HepG2 (cell line): Measurements from ENCODE around the gene SMARCE1. TPM values are rescaled to one million over a fixed set of nuclear protein-coding genes. Genes with fewer than 3 reads are reported as not detected.

Experiments
- ATAC-seq: fragments of 200-7000 bp; cut with Tn5 transposase; 3 replicates; pipeline ENCODE4 v1.9.1; 2020; ENCODE audit warnings: mild to moderate bottlenecking, moderate library complexity
- BruUV-seq: library from RNA; stranded (reverse); fragments of 400-500 nt; replicated peaks from 2 replicates; lab custom pipeline; 2021; lab: Mats Ljungman, UMichigan
- CTCF ChIA-PET: fragments of 300-600 bp; formaldehyde crosslinking; extraction: SDS; loops from one replicate; lab custom pipeline; 2021; ENCODE audit warnings: low total read pairs, inconsistent platforms, low intra/inter-chr PET ratio; lab: Yijun Ruan, JAX
- POLR2A ChIA-PET: fragments of 350-600 bp; sonication (Branson Sonifier 250); formaldehyde crosslinking; loops from one replicate; lab custom pipeline; 2020; ENCODE audit warnings: antibody characterized with exemption, inconsistent platforms; lab: Yijun Ruan, JAX
- DNase-seq: peaks from one replicate; pipeline ENCODE4 v3.0.0-alpha.2; 2015; ENCODE audit warnings: low spot score
- FAIRE-seq: peaks from 3 replicates; lab custom pipeline; 2011; peaks lifted over from hg19 to GRCh38; lab: Jason Lieb, UNC
- H2AFZ ChIP-seq: one replicate; pipeline ENCODE4 v1.6.1; 2011; ENCODE audit warnings: low read length, inconsistent platforms
- H3K27ac ChIP-seq: fragments of 300-600 bp; 3 replicates; pipeline ENCODE4 v1.8.0; 2011; ENCODE audit warnings: mixed run types, mild to moderate bottlenecking, mixed read lengths, low read length, inconsistent platforms; ENCODE audit not compliant: insufficient read depth; ENCODE audit errors: extremely low read length
- H3K27me3 ChIP-seq, 2 experiments: fragments of 200-600 bp in 1 of 2; 2 replicates in 1 of 2; 3 replicates in 1 of 2; pipeline versions ENCODE4 v1.6.0 to v1.8.0; 2011; ENCODE audit warnings: low read length in 2 of 2, mild to moderate bottlenecking in 2 of 2, moderate library complexity in 2 of 2, inconsistent platforms in 1 of 2; ENCODE audit not compliant: insufficient read depth in 2 of 2, control insufficient read depth in 1 of 2
- H3K36me3 ChIP-seq, 2 experiments: fragments of 200-600 bp in 1 of 2; replicated peaks in 1 of 2; 2 replicates in 1 of 2; 3 replicates in 1 of 2; pipeline versions ENCODE4 v1.5.1 to v1.8.0; 2011; ENCODE audit warnings: low read length in 2 of 2, inconsistent platforms in 1 of 2; ENCODE audit not compliant: insufficient read depth in 2 of 2, control insufficient read depth in 1 of 2
- H3K4me1 ChIP-seq: 2 replicates; pipeline ENCODE4 v1.5.1; 2012; ENCODE audit warnings: low read length, inconsistent platforms; ENCODE audit not compliant: insufficient read depth
- H3K4me2 ChIP-seq: 2 replicates; pipeline ENCODE4 v1.6.0; 2011; ENCODE audit warnings: low read depth, low read length, inconsistent platforms
- H3K4me3 ChIP-seq, 3 experiments: fragments of 200-600 bp in 1 of 3; sonication (generic), shearing (Covaris generic) in 1 of 3; replicated peaks in 1 of 3; 2 replicates each; pipeline ENCODE4 v1.5.1; 2011 to 2016; ENCODE audit warnings: low read length in 3 of 3, inconsistent platforms in 2 of 3, low read depth in 2 of 3, mild to moderate bottlenecking in 2 of 3, control low read depth in 1 of 3, mixed read lengths in 1 of 3; ENCODE audit not compliant: insufficient read depth in 1 of 3
- H3K79me2 ChIP-seq: one replicate; pipeline ENCODE4 v1.6.1; 2011; ENCODE audit warnings: low read length, inconsistent platforms; ENCODE audit not compliant: insufficient read depth
- H3K9ac ChIP-seq: 2 replicates; pipeline ENCODE4 v1.6.0; 2011; ENCODE audit warnings: mild to moderate bottlenecking, low read depth, low read length, inconsistent platforms; ENCODE audit not compliant: insufficient read depth
- H3K9me3 ChIP-seq: 2 replicates; pipeline ENCODE4 v1.5.1; 2012; ENCODE audit warnings: mild to moderate bottlenecking, low read length
- H4K20me1 ChIP-seq: 2 replicates; pipeline ENCODE4 v1.6.0; 2011; ENCODE audit warnings: inconsistent platforms, mild to moderate bottlenecking, low read length, moderate library complexity; ENCODE audit not compliant: insufficient read depth
- ATAD3A ChIP-seq: sonication (generic); formaldehyde crosslinking; IDR thresholded peaks from 2 replicates; pipeline ENCODE4 v1.4.0; 2020; ENCODE audit warnings: missing genetic modification reagents
- ATF3 ChIP-seq: sonication (generic); formaldehyde crosslinking; IDR thresholded peaks from 2 replicates; pipeline ENCODE4 v1.4.0; 2020; ENCODE audit warnings: missing genetic modification reagents
- CEBPZ ChIP-seq: IDR thresholded peaks from 2 replicates; pipeline ENCODE4 v1.6.1; 2012; ENCODE audit warnings: low read length, improper control_type of control experiment
- ELF1 ChIP-seq: sonication (generic); formaldehyde crosslinking; IDR thresholded peaks from 2 replicates; pipeline ENCODE4 v1.4.0; 2020; ENCODE audit warnings: missing genetic modification reagents
- ISL2 ChIP-seq: sonication (generic); formaldehyde crosslinking; IDR thresholded peaks from 2 replicates; pipeline ENCODE4 v1.5.0; 2020; ENCODE audit warnings: missing genetic modification reagents
- KLF15 ChIP-seq: sonication (generic); formaldehyde crosslinking; IDR thresholded peaks from 2 replicates; pipeline ENCODE4 v1.8.1; 2023; ENCODE audit warnings: borderline replicate concordance, mild to moderate bottlenecking, inconsistent platforms, missing genetic modification reagents, mixed read lengths
- KMT2A ChIP-seq: sonication (generic); formaldehyde crosslinking; IDR thresholded peaks from 2 replicates; pipeline ENCODE4 v1.4.0; 2020; ENCODE audit warnings: missing genetic modification reagents
- MXD4 ChIP-seq: IDR thresholded peaks from 2 replicates; pipeline ENCODE4 v1.6.1; 2016; ENCODE audit warnings: mild to moderate bottlenecking, missing biosample characterization, missing genetic modification reagents
- MYNN ChIP-seq: sonication (generic); formaldehyde crosslinking; IDR thresholded peaks from 2 replicates; pipeline ENCODE4 v1.4.0; 2020; ENCODE audit warnings: mild to moderate bottlenecking, low read depth, missing genetic modification reagents
- NFKBIZ ChIP-seq: IDR thresholded peaks from 2 replicates; pipeline ENCODE4 v1.6.1; 2018; ENCODE audit warnings: missing genetic modification reagents, missing compliant biosample characterization
- NFYB ChIP-seq: sonication (generic); formaldehyde crosslinking; IDR thresholded peaks from 2 replicates; pipeline ENCODE4 v1.4.0; 2020; ENCODE audit warnings: missing genetic modification reagents
- PHB2 ChIP-seq: fragments of 450-650 bp; IDR thresholded peaks from 2 replicates; pipeline ENCODE4 v1.6.1; 2018; ENCODE audit not compliant: partially characterized antibody
- RNF2 ChIP-seq: fragments of 450-650 bp; conservative IDR thresholded peaks from 2 replicates; pipeline ENCODE4 v1.6.1; 2016; ENCODE audit warnings: low read depth
- STAG1 ChIP-seq: sonication (generic); formaldehyde crosslinking; IDR thresholded peaks from 2 replicates; pipeline ENCODE4 v1.4.0; 2020; ENCODE audit warnings: missing genetic modification reagents
- ZBTB2 ChIP-seq: sonication (generic); formaldehyde crosslinking; IDR thresholded peaks from 2 replicates; pipeline ENCODE4 v1.8.0; 2022; ENCODE audit warnings: low read depth, missing genetic modification reagents
- ZNF335 ChIP-seq: sonication (generic); formaldehyde crosslinking; IDR thresholded peaks from 2 replicates; pipeline ENCODE4 v1.4.0; 2020; ENCODE audit warnings: missing genetic modification reagents
- ZNF33A ChIP-seq: sonication (generic); formaldehyde crosslinking; IDR thresholded peaks from 2 replicates; pipeline ENCODE4 v1.5.1; 2020; ENCODE audit warnings: missing genetic modification reagents, mild to moderate bottlenecking, moderate library complexity, borderline replicate concordance
- ZNF614 ChIP-seq: IDR thresholded peaks from 2 replicates; pipeline ENCODE4 v1.6.1; 2018; ENCODE audit warnings: missing biosample characterization, missing genetic modification reagents, inconsistent platforms, borderline replicate concordance
- ZNF816 ChIP-seq: sonication (generic); formaldehyde crosslinking; IDR thresholded peaks from 2 replicates; pipeline ENCODE4 v1.8.0; 2022; ENCODE audit warnings: missing genetic modification reagents, mild to moderate bottlenecking, borderline replicate concordance
- ZNF839 ChIP-seq: sonication (generic); formaldehyde crosslinking; IDR thresholded peaks from 2 replicates; pipeline ENCODE4 v1.4.0; 2020; ENCODE audit warnings: missing genetic modification reagents, mild to moderate bottlenecking, borderline replicate concordance
- WGBS: methylation state at CpG from one replicate; pipeline ENCODE4 v1.1.6; 2017; ENCODE audit warnings: low lambda C conversion rate; 5-methylcytosine and 5-hydroxymethylcytosine counted together
- in situ Hi-C: cut with HindIII; loops from 2 replicates; pipeline ENCODE4 v1.10.0; 2017; ENCODE audit warnings: low pct_unique_long_range_greater_than_20kb; ENCODE audit not compliant: extremely low pct_ligation_motif_present
- intact Hi-C: fragments of 100-400 bp; cut with micrococcal nuclease; formaldehyde crosslinking; loops from one replicate; pipeline ENCODE4 v1.10.0; 2022; ENCODE audit not compliant: unreplicated experiment
- polyA plus RNA-seq, 8 experiments: library from polyadenylated mRNA; depleted of rRNA in 3 of 8; stranded (reverse) in 7 of 8; unstranded in 1 of 8; fragments of >200 nt; fragmentation: Illumina TruSeq in 4 of 8; extraction: Trizol in 4 of 8; gene quantifications; 2 replicates each; pipeline versions ENCODE4 v1.2.1 to v1.2.3, GENCODE V29; 2011 to 2016; ENCODE audit warnings: low read depth in 4 of 8, missing spikeins in 1 of 8, mixed read lengths in 1 of 8; ENCODE audit not compliant: insufficient read depth in 1 of 8
- total RNA-seq, 5 experiments: library from RNA; depleted of rRNA; stranded (reverse); fragments of >200 nt; fragmentation: Illumina TruSeq; extraction: Trizol; gene quantifications; 2 replicates each; pipeline ENCODE4 v1.2.3, GENCODE V29; 2016; ENCODE audit warnings: low read depth in 1 of 5

SMARCE1 gene
- total and polyA plus RNA-seq, 2 of the 13 experiments (the other 11 are each of a cell fraction or from before 2014, with no cell fraction given) = 43.5 to 127 TPM

GRCh38 chr17:40611840-40612474 is 35.7 kb downstream of the SMARCE1 start (continued):
- TF ChIP-seq CEBPZ (no peak), MXD4 (CRISPR knock-in tag) (no peak), ISL2 (CRISPR knock-in tag) (no peak), ELF1 (CRISPR knock-in tag) (no peak), ATF3 (CRISPR knock-in tag) (no peak), MYNN (CRISPR knock-in tag) (no peak), ATAD3A (CRISPR knock-in tag) (no peak), ZNF839 (no peak), ZNF33A (CRISPR knock-in tag) (no peak), ZNF816 (CRISPR knock-in tag) (no peak)

- H4K20me1 ChIP-seq = no peaks in the 10 kb centered on the region
- H3K79me2 ChIP-seq = no peaks in the 10 kb centered on the region
- peaks cover 6% of the 10 kb centered on the region for H3K4me1 ChIP-seq
- WGBS = 0% methylated on average over 2 of the region's 2 CpGs
- intact Hi-C loops = loop anchor here (10.0 kb wide), 1 partner anchor 1054 kb away; no protein-coding TSS in a partner anchor
- DNase-seq = no peak
- CTCF ChIA-PET = no interaction called here
- no peak overlapping the region for H3K27ac ChIP-seq
- BruUV-seq = no TSS peak
- H2AFZ ChIP-seq = no peak overlapping the region
- in situ Hi-C loops = no loop called here
- H3K9ac ChIP-seq = no peak overlapping the region
- no peak overlapping the region for H3K4me3 ChIP-seq
- peaks cover 1 to 14% of the 10 kb centered on the region in 2 experiments; a peak in 4 of 5 replicates for H3K27me3 ChIP-seq
- FAIRE-seq = no peak
- POLR2A ChIA-PET = no interaction called here
- no peaks in the 10 kb centered on the region for H3K36me3 ChIP-seq
- no peak overlapping the region for H3K4me2 ChIP-seq
- no peak for ATAC-seq
- H3K9me3 ChIP-seq = no peaks in the 10 kb centered on the region
- no peak for TF ChIP-seq RNF2
- TF ChIP-seq PHB2 = no peak
- no peak for TF ChIP-seq ZNF335
- no peak for TF ChIP-seq KLF15 (CRISPR knock-in tag)
- no peak for TF ChIP-seq STAG1 (CRISPR knock-in tag)
- no peak for TF ChIP-seq KMT2A (CRISPR knock-in tag)
- TF ChIP-seq ZNF614 = no peak
- TF ChIP-seq NFYB (CRISPR knock-in tag) = no peak
- TF ChIP-seq ZBTB2 (CRISPR knock-in tag) = no peak
- no peak for TF ChIP-seq NFKBIZ (CRISPR knock-in tag)
These were observed 37.3 kb downstream of the SMARCE1 start for GRCh38 chr17:40610359-40610758.
